NK-92 (cell line): ENCODE data around the gene MRTFB.
"Not testable (repeated sequence)": the region's sequence is repeated elsewhere in the genome, so short reads cannot be mapped to it uniquely, and the experiment has no call there.

Experiments used
- DNase-seq: peaks from one replicate; lab custom pipeline; 2025; ENCODE audit not compliant: unreplicated experiment; lab: John Stamatoyannopoulos, UW

Gene MRTFB

GRCh38 chr16:14181371-14182050, 110.4 kb downstream of the MRTFB start:
- DNase-seq: no peak

- DNase-seq: no peak
Measured at GRCh38 chr16:14182999-14183398, 111.9 kb downstream of the MRTFB start.

- not testable (repeated sequence) for DNase-seq
Measured at GRCh38 chr16:14183962-14184361, 112.8 kb downstream of the MRTFB start.

- DNase-seq: no peak
Measured at GRCh38 chr16:14186007-14186794, 115.1 kb downstream of the MRTFB start.

DNA sequence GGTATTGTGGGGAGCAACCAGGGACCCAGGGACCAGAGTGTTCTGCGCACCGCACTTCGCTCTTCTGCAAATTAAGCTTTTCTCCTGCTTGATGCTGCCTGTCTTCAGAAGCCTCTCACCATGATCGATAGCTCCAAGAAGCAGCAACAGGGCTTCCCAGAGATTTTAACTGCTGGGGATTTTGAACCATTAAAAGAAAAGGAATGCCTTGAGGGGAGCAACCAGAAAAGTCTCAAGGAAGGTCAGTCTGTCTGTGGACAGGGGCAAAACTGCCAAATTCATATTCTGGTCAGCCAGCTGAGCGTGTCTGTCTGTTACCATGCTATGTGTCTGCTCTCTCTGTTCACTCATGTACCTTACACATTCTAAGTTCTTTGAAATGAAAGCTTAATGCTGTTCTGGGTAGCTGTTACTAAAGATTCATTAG, 115.7 kb downstream of the MRTFB start:
- no peak for DNase-seq

DNA sequence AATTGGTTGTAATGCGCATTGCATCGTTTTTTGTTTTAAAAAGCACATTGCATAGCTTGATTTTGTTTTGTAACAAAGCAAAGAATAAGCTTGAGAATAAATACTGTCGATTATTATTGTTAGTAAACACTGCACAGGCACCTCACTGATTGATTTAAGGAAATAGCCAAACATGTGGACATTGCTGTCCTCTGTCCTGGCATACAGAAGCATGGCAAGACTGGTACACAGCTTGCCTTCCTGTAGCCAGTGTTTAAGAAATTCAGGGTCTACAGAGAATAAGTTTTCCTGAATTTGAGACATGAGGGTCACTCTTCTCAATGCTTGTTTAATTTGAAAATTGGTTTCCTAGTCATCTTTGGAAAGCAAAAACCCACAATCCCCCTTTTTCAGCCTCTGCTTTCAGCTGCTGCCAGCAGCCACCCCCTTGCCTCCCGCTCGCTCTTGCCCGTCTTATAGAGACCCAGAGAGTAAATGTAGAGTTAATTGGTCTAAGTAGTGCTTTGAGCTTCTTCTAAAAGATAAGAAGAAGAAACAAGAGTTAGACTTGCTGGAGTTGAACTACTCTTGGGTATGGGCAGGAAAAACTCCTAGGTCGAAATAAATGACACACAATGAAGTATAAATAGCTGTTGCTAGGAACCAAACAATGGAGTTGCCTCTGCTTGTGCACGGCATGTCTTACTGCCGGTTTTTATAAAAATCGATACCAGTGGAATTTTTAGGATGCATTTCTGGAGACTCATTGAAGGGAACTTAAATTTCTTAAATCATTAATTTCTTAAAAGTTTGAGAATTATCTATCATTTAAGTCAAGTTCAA, 116.6 kb downstream of the MRTFB start:
- DNase-seq: no peak

DNA sequence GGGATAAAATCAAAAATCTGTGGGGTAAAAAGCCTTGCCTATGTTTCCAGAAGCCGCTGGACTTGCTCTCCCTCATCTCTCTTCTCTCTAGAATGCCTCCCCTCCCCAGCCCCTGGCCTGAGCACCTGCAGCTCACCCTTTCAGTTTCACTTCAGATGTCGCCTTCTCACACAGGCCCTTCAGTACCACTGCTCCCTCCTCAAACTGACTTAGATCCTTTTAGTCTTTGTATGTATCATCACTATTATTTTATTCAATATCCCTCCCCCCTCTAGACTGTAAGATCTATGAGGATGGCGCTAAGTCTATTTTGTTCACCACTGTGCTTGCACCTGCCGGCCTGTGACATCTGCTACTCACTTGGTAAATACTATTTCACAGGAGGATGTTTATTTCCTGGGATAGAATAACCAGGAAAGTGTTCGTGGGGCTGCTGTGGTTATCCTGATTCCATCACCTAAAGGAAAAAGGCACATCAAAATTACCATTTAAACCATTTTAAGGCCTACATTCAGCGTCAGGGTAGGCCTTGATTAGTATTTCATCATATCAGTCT, 122.3 kb downstream of the MRTFB start:
- no peak for DNase-seq

GRCh38 chr16:14194721-14195120, 123.6 kb downstream of the MRTFB start:
- DNase-seq: no peak

DNA sequence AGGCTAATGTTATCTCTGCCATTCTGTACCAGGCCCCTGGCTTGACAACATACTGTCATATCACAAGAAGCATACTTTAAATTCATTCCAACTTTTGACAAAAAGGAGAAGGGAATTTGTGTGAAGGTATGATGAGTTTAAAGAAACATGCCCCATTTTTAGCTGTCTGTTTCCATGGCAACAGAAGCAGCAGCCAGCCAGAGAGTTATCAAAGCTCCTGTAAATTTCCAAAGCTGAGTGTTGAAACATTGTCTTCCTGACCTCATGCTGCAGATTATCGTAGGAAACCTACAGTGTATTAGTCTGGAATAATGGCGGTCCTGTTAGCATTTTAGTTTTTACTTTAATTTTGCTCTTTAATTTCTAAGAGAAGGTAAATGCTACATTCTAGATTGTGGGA, 124.9 kb downstream of the MRTFB start:
- no peak for DNase-seq

DNA sequence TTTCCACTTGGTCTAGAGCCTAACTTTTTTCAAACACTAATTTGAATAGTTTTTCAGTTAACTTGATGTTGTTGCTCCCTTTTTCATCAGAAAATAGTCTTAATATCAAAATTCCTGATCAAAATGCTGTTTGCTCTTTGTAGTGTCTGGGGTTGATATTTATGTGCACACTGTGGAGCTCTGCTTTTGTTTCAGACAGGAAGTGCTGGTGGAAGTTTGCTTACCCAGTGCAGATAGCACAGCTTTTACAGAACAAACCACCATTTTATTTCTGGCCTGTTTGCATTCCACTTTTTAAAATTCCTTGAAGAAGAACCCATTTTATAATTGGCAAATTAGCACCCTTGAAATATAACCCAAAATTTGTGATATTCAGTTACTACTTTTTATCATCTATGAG, 125.4 kb downstream of the MRTFB start:
- no peak for DNase-seq

GRCh38 chr16:14198012-14198411, 126.9 kb downstream of the MRTFB start:
- no peak for DNase-seq

DNA sequence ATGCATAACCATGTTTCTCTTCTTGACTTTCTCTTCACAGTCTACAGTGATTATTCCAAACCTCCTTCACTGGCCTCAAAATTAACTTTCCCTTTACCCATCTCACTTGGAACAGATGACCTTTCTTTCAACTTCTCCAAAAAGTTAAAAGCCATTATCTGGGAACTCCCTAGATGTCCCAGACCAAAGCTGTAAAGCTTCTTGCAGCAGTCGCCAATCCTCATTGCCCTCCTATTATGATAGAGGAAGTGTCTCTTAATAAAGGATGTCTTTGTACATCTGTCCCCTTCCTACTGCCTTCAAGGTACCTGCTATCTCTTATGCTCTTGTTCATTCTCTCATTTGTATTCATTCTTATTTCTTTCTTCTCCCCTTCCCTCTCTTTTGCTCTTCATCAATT, 127.5 kb downstream of the MRTFB start:
- no peak for DNase-seq

DNA sequence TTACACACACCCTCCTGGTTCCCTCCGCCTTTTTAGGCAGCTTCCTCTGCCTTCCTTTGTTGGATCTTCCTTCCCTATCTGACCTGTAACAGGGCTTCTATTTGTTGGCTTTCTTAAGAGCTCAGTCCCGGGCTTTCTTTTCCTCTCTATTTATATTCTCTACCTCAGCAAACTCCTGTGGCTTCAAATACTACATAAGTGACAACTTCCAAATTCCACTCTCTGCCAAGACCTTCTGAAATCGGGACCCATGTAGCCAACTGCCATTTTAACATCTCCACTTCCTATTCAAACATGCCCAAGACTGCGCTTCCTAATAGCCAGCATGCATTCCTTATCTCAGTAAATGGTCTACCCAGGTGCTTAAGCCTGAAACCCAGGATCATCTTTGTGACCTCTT, 128.1 kb downstream of the MRTFB start:
- no peak for DNase-seq

DNA sequence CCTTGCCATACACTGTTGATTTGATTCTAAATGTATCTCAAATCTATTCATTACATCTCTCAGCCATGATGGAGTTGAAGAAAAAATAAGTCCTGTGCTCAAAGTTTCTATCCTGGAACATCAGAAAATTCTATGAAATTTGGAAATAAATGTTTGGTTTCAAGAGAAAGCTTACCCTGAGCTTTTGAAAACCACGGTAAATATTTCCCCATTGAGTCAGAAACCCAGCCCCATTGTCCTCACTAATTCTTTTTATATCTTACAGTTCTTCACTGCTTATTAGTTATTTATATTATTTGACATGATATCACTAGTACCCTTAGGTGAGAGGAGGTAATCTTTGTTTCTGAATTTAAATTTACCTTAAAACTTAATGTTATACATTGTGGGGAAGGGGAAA, 128.5 kb downstream of the MRTFB start:
- DNase-seq: no peak

GRCh38 chr16:14202095-14202494, 131.0 kb downstream of the MRTFB start:
- no peak for DNase-seq

DNA sequence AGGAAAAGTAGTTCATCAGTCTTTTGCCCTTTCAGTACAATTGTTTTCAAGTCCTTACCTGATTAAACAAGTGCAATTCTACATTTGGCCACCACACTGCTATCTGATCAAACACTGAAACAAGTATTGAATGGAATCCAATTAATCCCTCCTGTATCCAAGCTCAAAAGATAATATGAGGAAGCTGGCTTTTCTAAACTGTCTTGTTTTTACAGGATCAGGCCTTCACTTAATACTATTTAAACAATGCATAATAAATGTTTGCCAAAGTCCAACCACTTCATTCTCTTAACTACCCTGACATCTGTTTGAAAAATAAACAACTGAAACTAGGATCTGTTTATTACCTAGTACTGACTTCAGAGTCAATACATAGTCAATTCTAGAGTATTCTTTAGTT, 131.6 kb downstream of the MRTFB start:
- no peak for DNase-seq

- no peak for DNase-seq
Measured at GRCh38 chr16:14203166-14203565, 132.0 kb downstream of the MRTFB start.

GRCh38 chr16:14205666-14206065, 134.5 kb downstream of the MRTFB start:
- no peak for DNase-seq

- DNase-seq: no peak
Measured at GRCh38 chr16:14211856-14212543, 140.9 kb downstream of the MRTFB start.

DNA sequence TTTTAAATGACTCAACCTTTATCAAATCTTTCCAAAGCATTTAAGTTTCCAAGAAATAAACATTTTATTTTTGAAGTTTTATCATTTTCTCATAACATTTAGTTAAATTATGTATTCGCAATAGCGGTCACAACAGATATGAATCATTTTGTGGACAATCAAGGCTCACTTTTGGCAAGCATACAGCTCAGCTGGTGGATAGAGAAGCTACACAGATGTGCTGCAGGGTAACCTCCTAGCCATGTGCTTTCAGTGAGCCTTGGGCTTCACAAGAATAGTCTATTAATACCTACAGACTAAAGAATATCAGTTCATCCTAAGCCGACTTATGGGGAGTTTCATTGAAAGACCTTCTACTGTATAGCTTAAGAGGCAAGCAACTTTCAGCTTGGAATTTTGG, 144.8 kb downstream of the MRTFB start:
- no peak for DNase-seq

- no peak for DNase-seq
Measured at GRCh38 chr16:14219983-14220382, 148.9 kb downstream of the MRTFB start.
